ENCODE results near the gene CASS4. TPM values are rescaled to one million over a fixed set of nuclear protein-coding genes. Genes with fewer than 3 reads are reported as not detected.

Gene CASS4
- total RNA-seq, 1 donor from 2014 or later: 0.10 TPM

DNA sequence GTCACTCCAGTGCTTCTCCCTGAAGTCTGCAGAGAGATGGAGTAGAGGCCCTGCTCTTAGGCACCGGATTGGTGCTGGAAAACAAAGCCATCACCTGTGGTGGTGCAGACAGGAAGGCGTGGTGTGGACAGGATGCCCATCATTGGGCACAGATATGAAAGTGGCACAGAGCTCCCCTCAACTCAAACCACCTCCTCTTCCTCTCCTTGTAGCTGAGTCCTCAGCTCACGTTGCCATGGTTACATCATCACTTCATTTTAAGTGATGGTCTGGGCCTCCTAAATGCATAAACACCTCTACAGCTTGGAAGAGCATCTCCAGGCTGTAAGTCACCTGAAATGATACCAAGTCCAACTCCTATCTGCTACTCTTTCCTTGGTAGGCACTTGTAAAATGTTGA, 48.4 kb downstream of the CASS4 start:
- H3K27me3 Mint-ChIP-seq (ENCODE audit: low read depth): peaks cover 2% of the 10 kb centered on the region
- H3K4me3 Mint-ChIP-seq (ENCODE audit: unreplicated experiment): no peak overlapping the region
- TF ChIP-seq, protein P1, sequence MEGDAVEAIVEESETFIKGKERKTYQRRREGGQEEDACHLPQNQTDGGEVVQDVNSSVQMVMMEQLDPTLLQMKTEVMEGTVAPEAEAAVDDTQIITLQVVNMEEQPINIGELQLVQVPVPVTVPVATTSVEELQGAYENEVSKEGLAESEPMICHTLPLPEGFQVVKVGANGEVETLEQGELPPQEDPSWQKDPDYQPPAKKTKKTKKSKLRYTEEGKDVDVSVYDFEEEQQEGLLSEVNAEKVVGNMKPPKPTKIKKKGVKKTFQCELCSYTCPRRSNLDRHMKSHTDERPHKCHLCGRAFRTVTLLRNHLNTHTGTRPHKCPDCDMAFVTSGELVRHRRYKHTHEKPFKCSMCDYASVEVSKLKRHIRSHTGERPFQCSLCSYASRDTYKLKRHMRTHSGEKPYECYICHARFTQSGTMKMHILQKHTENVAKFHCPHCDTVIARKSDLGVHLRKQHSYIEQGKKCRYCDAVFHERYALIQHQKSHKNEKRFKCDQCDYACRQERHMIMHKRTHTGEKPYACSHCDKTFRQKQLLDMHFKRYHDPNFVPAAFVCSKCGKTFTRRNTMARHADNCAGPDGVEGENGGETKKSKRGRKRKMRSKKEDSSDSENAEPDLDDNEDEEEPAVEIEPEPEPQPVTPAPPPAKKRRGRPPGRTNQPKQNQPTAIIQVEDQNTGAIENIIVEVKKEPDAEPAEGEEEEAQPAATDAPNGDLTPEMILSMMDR (IDR thresholded peaks at IDR 0.05): no peak
- no peaks in the 10 kb centered on the region for H3K4me1 Mint-ChIP-seq (ENCODE audit: low read depth)
- no peaks in the 10 kb centered on the region for H3K9me3 Mint-ChIP-seq (ENCODE audit: low read depth)
- no peak for DNase-seq (ENCODE audit: low spot score)
- H3K36me3 Mint-ChIP-seq (ENCODE audit: low read depth): no peaks in the 10 kb centered on the region
- H3K27ac Mint-ChIP-seq (ENCODE audit: unreplicated experiment): no peak overlapping the region

DNA sequence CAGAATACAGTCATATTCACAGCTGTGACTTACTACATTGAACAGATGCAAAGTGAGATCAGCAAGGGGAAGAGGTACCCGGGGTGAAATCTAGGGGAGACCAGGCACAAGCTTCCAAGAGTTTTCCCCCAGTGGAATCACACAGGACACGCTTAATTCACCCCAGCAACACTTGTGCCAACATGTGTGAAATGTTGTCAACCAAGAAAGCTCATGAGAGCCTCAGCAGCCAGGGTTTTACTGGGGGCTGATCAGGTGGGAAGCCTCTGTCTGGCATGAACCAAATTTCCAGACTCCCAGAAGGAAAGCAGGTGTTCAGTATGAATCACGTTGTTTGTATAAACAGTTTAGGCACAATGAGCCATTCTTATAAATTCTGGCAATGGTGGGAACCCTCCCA, 49.5 kb downstream of the CASS4 start:
- no peak for DNase-seq (ENCODE audit: low spot score)
- TF ChIP-seq, protein P1 (IDR thresholded peaks at IDR 0.05): no peak
- Mint-ChIP-seq H3K36me3 (ENCODE audit: low read depth) (no peaks in the 10 kb centered on the region), H3K27me3 (ENCODE audit: low read depth) (peaks cover 2% of the 10 kb centered on the region), H3K4me1 (ENCODE audit: low read depth) (no peaks in the 10 kb centered on the region), H3K27ac (ENCODE audit: unreplicated experiment) (no peak overlapping the region), H3K4me3 (ENCODE audit: unreplicated experiment) (no peak overlapping the region), H3K9me3 (ENCODE audit: low read depth) (no peaks in the 10 kb centered on the region)

DNA sequence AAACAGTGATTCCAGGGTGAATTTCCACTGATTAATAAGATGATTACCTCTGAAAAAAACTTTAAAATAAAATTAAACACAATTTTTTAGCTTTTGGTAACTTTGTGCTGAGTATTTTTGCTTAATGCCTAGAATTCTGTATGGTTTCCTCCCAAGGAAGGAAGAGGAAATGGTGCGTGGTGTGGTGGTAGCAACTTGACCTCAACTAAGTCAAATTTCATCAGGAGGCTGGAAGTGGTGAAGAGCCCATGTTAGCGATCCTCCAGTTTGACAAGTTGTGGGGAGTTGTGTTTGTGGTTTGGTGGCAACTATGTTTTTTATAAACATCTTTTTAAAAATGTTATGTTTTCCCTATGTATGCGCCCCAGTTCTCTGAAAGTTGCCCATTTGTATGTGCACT, 51.4 kb downstream of the CASS4 start:
- DNase-seq (ENCODE audit: low spot score): no peak
- Mint-ChIP-seq H3K4me3 (ENCODE audit: unreplicated experiment) (no peak overlapping the region), H3K27me3 (ENCODE audit: low read depth) (no peaks in the 10 kb centered on the region), H3K4me1 (ENCODE audit: low read depth) (peaks cover 5% of the 10 kb centered on the region), H3K36me3 (ENCODE audit: low read depth) (no peaks in the 10 kb centered on the region), H3K27ac (ENCODE audit: unreplicated experiment) (no peak overlapping the region), H3K9me3 (ENCODE audit: low read depth) (no peaks in the 10 kb centered on the region)
- TF ChIP-seq, protein P1 (IDR thresholded peaks at IDR 0.05): no peak

DNA sequence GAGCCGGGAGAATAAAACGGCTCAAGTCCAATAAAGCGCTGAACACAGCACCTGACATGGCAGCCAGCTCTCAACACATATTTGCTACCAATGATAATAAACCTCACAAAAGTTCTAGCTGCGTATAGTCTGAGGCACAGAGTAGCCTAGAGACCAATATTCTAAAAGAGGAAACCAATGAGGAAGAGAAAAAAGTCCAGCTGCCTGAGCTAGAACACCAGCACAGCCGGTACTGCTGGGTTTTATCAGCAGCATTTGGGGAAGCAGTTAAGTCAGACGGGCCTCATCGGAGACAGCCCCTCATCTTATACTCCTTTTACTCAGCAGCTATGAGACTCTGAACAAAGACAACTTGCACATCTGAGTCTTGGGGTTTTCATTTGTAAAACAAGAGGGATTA, 53.9 kb downstream of the CASS4 start:
- peaks cover 22% of the 10 kb centered on the region for H3K4me1 Mint-ChIP-seq (ENCODE audit: low read depth)
- no peaks in the 10 kb centered on the region for H3K27me3 Mint-ChIP-seq (ENCODE audit: low read depth)
- no peaks in the 10 kb centered on the region for H3K9me3 Mint-ChIP-seq (ENCODE audit: low read depth)
- no peak overlapping the region for H3K4me3 Mint-ChIP-seq (ENCODE audit: unreplicated experiment)
- DNase-seq (ENCODE audit: low spot score): no peak
- no peak overlapping the region for H3K27ac Mint-ChIP-seq (ENCODE audit: unreplicated experiment)
- no peaks in the 10 kb centered on the region for H3K36me3 Mint-ChIP-seq (ENCODE audit: low read depth)
- TF ChIP-seq, protein P1 (IDR thresholded peaks at IDR 0.05): no peak

DNA sequence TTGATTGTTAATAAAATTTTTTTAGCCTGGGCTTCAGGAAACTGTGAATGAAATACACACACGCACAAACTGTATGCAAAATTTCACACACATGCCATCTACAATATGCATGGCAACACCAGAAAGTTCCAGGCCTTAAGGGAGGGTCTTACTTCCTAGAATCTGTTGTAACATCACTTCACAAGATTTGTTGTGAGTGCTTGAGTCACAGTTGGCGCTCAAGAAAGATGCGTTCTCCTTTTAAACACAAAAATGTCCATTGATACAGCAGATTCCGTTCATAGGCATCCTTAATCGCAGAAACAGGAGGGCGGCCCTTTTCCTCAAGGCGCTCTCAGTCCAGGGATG, 55.9 kb downstream of the CASS4 start:
- Mint-ChIP-seq H3K9me3 (ENCODE audit: low read depth) (no peaks in the 10 kb centered on the region), H3K4me1 (ENCODE audit: low read depth) (peaks cover 23% of the 10 kb centered on the region), H3K4me3 (ENCODE audit: unreplicated experiment) (peak overlapping the region; percentile 97), H3K36me3 (ENCODE audit: low read depth) (no peaks in the 10 kb centered on the region), H3K27ac (ENCODE audit: unreplicated experiment) (peak overlapping the region; percentile 99), H3K27me3 (ENCODE audit: low read depth) (no peaks in the 10 kb centered on the region)
- DNase-seq (ENCODE audit: low spot score): no peak
- TF ChIP-seq, protein P1 (IDR thresholded peaks at IDR 0.05): no peak
